Globus pallidus (tissue), 1 donor: ENCODE data around the gene ARHGAP23.
"Not testable (repeated sequence)": the region's sequence is repeated elsewhere in the genome, so short reads cannot be mapped to it uniquely, and the experiment has no call there.

ENCODE experiments used
- DNase-seq: peaks from one replicate; pipeline ENCODE4 v3.0.0-alpha.2; 2015; ENCODE audit warnings: low spot score

The ARHGAP23 gene

DNA sequence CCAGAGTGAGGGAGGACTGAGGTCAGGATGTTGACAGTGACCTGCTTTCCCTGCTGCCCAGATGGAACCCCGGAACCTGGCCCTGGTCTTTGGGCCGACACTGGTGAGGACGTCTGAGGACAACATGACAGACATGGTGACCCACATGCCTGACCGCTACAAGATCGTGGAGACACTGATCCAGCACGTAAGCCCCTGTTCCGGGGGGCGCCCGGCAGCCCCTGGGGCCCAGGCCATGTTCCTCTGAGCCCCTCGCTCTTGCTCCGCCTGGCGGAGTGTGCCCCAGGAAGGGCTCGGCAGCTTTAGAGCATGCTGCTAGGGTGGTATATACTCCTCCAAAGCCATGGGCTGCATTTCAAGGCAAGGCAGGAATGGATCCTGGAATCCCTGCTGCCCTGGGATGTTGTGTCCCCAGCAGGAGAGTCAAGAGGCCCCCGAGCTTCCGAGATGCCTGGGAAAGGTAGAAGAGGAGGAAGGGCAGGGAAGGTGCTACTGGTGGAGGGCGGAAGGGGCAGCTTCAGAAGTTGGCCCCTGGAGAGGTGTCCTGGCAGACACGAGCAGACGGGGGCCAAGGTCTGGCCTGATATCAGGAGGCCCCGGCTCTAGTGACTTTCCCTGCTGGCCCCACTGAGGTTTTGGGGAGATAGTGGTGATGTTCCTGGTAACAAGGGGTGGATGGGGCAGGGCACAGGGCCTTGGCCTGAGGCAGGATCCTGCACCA is 63.2 kb downstream of the ARHGAP23 start:
- not testable (repeated sequence) for DNase-seq

DNA sequence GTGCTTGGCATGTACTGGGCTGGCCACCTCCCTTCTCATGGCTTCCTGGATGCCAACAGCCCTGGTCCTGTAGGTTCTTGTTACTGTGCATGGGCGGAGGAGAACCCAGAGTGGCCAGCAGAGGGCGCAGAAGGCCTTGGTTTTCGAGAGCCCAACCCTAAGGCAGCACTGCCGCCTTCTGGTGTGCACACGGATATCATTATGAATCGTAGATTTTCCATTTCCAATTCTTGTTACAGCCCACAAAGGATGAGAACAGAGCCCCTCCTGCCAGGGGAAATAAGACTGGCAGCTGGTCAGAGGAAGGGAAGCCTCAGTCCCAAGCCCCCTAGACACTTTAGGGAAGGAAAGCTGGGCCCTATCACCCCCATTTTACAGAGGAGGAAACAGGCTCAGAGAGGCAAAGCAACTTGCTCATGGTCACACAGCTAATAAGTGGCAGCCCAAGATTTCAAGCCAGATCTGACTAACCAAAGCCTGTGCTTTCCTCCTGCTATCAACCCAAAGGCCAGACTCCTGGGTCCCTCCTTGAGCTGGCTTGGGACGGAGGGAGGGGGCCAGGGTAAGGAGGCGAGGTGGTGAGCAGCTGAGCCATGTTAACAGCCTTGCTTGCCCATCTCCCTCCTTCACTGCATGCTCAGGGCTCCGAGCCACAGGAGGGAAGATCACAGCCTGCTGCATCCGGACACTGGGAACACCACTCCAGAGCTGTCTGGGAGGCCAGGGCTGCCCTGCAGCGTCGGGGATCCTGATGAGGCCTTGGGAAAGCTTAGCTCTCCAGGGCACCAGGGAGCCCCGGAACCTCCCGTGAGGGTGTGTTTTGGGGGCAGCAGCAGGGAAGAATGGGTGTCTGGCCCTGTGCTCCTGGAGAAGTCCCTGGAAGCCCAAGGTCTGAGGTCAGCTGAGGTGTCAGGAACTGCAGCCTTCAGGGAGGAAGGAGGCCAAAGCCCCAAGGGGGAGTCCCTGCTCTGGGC is 64.1 kb downstream of the ARHGAP23 start:
- DNase-seq = peak; percentile 82

DNA sequence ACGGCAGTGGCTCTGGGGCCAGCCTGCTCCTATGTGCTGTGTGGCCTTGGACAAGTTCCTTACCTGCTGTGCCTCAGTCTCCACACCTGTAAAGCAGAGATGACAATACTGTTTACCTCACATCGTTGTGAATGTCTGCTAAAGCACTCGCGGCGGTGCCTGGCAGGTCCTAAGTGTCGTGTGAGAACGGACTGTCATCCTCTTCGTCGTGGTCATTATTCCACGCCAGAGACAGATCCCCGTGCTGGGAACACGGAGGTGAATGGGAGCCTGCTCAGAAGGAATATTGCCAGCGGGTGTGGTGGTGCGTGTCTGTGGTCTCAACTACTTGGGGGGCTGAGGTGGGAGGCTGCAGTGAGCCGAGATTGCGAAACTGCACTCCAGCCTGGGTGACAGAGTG is 65.9 kb downstream of the ARHGAP23 start:
- not testable (repeated sequence) for DNase-seq

DNA sequence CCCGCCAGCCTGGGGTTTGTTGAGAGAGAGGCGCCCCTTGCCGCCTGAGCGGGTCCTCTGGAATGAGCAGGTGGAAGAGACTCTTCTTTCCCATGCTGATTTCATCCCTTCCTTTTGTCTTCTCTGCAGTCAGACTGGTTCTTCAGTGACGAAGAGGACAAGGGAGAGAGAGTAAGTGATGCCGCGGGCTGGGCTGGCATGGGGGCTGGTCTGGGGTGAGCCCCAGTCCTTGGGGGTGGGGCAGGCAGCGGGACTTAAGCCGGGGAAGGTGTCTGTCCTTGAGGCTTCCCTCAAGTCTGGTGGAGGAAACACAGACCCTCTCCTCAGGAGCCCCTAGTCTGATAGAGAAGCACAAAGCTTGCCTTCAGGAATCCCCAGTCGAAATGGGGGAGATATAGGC is 69.4 kb downstream of the ARHGAP23 start:
- not testable (repeated sequence) for DNase-seq

DNA sequence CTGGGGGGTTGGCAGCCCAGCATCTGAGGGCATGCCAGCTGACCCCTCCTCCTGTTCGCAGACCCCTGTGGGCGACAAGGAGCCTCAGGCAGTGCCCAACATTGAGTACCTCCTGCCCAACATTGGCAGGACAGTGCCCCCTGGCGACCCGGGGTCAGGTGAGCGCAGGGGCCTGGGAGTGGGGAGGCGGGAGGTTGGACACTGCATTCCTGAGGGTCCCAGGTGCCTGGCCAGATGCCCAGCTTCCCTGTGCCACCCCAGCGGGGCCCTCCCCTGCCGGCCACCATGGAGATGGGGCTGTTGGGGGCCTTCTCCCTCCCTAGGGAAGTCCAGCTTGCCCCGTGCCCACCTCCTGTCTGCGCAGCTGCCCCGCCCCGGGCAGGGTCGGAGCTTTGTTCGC is 70.1 kb downstream of the ARHGAP23 start:
- no peak for DNase-seq

DNA sequence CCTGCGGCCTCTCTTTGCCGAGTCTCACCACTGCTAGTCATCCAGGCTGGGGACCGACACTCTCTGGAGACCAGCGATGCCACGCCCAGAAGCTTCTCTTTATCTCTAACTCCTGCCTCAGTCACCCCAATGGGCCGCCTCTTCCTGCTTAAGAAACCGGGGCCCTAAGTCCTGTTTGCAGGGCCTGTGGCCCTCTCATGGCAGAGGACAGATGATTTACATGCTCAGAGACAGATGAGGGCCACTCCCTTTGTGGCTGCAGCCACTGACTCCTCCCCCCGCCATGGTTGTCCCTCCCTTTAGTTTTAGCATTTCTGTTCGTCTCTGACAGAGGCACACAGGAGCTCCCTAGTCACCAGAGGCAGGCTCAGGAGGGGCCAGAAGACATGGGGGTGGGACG is 71.0 kb downstream of the ARHGAP23 start:
- DNase-seq = not testable (repeated sequence)

DNA sequence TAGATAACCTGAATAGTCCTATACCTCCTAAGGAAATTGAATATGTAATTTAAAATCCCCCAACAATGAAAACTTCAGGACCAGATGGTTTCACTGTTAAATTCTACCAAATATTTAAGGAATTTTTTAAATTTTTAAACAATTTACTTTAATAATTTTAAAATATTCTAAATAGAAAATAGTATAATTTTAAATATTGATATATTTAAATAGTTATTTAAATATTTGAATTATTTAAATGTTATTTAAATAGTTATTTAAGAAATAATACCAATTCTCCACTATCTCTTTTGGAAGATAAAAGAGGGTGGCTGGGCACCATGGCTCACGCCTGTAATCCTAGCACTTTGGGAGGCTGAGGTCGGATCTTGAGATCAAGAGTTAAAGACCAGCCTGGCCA is 73.5 kb downstream of the ARHGAP23 start:
- not testable (repeated sequence) for DNase-seq

DNA sequence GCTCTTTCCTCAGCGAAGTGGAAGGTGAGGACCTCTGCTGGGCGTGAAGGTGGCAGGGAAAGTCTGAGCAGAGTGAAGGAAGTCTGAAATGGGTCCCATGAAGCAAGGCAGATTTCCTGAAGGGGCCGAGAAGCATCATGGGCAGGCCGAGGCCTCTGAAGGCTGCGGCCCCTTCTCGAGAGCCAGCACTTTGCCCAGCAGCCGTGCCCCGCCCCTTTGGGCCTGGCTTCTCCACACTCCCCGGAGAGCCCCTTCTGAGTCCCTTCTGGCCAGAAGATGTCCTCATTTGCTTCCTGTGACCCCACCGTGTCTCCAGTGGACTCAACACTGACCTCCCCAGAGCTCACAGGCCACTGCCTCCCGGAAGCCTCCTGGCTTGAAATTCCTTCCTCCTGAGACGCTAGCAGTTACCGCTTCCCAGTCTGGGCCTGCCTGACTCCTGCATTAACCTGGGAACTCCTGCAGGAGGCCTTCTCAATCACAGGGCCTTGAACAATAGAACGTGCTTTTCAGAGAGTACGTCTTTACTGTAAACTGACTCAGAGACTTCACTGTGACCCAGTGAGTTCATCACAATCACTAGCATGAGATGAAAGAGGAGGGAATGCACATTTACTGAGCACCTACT is 75.1 kb downstream of the ARHGAP23 start:
- DNase-seq = not testable (repeated sequence)

DNA sequence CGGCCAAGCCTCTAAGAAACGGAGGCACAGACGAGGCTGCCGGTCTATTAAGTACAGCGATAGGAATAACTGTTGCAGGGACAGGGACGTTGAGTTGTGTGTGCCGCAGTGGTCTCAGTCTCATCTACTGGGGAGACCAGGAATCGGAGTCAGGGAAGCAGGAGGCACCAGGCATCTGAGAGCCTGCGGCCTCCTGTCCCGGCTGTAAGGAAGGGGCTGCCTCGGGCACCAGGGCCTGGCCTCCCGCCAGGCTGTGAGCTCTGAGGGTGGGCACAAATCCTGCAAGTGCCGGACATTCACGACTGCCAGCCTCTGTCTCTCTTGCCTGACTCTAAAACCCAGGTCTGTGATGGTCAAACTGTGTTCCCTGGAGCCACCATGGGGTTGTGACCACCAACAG is 76.0 kb downstream of the ARHGAP23 start:
- DNase-seq = no peak

DNA sequence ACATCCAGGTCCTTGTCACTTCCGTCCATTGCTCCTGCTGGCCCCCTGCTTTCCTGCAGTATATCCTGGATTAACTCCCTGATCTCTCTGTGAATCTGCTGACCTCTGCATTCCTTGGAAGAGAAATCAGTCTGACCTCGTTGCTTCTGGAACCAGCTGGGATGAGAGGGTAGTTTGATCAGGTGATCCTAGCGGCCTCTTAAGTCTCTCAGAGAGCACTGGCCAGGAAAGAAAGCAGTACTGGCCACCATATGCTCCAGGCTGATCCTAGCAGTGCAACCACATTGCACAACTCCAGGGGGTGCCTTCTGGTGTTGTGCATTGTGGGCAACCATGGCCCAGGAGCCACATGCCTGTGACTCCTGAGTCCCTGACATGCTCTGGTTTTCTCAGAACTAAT is 79.2 kb downstream of the ARHGAP23 start:
- no peak for DNase-seq

DNA sequence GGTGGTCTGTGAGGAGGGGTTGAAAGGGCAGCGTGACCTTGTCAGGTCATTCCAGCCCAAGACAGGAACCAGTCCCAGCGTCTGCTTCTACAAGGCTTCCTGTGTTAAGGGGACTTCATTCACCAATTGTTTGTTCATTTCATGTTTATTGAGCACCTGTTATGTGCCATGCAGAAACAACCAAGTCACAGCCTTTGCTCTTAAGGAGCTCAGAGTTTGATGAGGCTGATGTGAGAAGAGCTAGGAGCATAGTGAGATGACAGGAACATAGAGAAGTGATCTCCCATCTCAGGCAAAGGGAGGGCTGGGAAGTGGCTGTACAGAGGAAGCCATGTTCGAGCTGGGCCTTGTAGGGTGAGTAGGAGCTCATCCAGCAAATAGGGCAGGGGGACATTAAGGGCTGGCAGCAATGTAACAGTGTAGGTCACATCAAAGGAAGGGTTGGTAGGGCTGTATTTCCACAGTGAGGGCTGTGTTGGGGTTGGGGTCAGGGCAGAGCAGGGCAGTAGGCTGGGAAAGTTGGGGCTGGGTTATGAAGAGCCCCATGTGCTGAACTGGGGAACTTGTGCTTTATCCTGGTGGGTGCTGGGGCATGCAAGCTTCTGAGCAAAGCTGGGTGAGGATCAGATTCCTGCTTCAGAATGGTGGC is 79.8 kb downstream of the ARHGAP23 start:
- DNase-seq = no peak

DNA sequence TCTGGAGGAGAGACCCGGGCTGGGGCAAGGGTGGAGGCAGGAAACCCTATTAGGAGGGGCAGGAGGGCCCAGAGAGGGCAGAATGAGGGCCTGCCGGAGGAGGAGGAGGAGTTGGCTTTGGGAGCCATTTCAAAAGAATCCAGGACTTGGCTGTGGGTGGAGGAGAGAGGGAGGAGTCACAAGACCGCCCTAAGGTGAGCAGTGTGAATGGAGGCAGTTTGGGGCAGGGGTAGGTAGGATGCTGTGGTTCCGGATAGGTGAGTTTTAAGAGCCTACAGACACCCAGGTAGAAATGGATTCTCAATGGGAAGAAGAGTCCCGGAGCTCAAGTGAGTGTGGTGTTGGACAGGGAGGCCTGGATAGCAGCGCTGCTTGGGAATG is 80.3 kb downstream of the ARHGAP23 start:
- DNase-seq = no peak

DNA sequence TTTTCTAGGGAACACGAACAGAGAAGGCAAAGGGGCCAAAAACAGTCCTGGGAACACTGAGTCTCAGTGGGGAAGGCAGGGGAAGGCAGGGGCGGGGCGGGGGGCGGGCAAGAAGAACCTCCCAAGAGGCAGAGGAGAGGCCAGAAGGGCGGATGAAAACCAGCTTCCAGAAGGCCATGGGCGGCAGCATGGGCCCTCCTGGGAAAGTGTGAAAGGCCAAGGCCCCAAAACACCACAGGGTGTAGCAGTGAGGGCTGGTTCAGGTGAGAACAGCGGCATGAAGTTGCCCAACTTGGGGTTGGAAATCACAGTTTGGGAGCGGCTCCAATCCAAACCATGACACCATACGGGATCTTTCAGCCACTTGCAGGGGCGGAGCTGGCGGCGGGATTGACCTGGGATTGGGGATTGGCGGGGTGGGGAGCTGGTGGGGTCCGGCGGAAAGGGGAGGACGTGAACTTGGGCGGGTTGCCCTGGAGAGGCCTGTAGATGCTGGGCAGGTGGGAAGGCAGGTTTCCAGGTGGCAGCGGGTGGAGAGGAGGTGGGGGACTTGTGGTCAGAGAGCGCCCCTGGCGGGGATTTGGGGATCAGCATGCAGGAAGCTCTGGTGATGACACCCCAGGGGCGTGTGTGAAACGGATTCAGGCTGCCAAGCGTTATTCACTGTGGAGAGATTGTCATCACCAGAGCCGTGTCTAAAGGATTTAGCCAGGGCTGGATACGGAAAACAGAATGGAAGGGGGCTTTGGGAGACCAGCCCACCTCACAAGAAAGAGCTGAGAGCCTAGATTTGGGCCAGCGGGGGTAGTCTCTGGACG is 80.9 kb downstream of the ARHGAP23 start:
- DNase-seq = peak; percentile 87

DNA sequence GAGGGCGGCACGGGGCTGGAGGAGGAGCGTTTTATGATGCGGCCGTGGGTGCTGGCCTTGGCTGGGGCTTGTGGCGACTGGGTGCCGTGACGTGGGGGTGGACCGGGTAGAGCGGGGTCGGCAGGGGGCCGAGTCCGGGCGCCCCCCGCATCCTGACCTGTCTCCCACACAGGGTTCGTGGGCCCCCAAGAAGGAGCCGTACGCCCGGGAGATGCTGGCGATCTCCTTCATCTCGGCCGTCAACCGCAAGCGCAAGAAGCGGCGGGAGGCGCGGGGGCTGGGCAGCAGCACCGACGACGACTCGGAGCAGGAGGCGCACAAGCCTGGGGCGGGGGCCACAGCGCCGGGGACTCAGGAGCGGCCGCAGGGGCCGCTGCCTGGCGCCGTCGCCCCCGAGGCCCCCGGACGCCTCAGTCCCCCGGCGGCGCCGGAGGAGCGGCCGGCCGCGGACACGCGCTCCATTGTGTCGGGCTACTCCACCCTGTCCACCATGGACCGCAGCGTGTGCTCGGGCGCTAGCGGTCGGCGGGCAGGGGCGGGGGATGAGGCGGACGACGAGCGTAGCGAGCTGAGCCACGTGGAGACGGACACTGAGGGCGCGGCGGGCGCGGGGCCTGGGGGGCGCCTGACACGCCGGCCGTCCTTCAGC is 81.6 kb downstream of the ARHGAP23 start:
- DNase-seq = no peak

DNA sequence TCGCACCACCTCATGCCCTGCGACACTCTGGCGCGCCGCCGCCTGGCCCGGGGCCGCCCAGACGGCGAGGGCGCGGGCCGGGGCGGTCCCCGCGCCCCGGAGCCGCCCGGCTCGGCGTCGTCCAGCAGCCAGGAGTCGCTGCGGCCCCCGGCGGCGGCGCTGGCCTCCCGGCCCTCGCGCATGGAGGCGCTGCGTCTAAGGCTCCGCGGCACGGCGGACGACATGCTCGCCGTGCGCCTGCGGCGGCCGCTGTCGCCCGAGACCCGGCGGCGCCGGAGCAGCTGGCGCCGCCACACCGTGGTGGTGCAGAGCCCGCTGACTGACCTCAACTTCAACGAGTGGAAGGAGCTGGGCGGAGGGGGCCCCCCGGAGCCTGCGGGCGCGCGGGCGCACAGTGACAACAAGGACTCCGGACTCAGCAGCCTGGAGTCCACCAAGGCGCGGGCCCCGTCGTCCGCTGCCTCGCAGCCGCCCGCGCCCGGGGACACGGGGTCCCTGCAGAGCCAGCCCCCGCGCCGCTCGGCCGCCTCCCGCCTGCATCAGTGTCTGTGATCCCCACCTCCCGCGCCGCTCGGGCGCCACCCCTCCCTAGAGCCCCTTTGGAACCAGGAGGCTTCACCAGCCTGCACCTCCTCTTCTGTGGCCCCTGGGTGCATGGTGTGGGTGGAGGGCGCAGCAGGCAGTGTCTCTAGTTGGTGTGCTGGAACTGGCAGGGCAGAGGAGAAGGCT is 82.3 kb downstream of the ARHGAP23 start:
- DNase-seq = no peak

DNA sequence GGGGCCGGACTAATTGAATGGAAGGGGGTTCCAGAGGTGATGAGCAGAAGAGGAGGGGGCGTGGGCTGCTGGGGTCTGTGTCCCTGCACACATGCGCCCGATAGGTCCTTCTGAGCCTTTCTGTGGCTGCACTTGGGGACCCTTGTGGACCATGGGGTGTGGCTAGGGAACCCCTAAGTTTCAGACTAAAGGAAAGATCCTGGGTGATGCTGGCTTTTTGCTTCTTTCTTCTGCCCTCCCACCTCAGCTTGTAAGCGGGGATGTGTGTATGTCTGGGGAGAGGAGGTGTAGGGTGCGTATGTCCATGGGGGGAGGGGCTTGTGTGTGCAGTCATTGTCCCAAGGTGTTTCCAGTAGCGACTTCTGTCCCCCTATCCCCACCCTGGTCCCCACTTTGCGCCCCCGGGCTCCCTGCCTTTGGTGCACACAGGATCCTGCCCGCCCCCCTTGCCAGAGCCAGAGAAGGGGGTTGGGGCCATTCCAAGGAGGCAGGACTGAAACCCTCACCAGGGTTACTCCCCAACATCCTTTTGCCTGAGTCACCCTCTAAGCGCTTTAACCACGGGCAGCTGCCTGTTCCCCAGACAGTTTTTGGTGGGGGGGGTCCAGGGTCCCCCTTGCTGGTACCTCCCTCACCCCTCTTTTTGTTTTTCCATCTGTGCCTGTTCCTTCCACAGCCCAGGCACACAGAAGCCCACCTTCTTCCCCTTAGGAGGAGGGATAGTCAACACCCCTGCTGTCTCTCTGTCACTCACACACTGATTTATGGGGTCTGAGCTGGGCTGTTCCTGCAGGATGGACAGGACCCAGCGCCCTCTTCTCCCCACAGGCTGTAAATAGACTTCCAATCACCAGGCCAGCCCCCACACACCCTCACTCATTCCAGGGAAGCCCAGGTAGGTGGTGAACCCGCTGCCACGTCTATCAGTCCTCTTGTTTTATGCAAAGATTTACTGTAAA is 83.2 kb downstream of the ARHGAP23 start:
- DNase-seq = no peak

DNA sequence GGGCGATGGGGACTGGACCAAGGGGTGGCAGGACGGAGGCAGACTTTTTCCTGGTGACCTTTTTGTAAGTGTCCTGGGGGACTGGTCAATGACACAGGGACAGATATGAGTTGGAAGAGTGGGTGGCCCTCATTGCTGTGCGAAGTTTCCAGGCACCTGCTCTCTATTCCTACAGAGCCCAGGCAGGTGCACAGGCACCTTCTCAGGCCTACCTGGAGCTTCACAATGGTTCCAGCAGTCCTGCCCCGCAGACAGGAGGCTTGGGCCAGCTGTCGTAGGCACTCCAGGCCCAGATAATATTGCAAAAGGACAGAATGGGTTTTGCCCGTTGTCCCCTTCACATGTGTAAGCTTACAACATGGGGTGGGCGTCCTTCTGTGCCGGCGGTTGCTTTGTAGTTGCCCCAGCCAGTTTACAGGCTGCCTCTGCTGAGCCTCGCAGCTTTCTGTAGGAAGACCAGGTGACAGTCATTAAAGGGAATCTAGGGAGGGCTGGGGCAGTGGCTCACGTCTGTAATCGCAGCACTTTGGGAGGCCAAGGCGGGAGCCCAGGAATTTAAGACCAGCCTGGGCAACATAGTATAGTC is 84.3 kb downstream of the ARHGAP23 start:
- DNase-seq = no peak

DNA sequence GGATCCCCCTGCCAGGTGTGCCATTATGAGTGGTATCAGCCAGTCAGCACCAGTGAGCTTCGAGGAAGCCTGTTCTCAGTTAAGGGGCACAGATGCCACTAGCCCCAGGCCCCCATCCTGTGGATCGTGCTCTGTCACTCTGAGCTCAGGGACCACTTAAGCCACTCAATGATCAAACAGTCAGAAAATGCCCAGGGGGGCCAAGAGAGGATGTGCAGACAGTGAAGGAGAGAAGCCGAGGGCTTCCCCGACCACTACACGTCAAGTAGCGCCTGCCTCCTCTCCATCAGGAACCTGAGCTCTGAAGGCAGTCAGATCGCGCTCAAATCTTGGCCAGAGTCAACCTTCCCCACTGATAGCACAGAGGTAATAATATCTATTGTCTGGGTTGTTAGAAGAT is 98.3 kb downstream of the ARHGAP23 start:
- not testable (repeated sequence) for DNase-seq
